ENCODE measurements around the gene RNF182. TPM values are rescaled to one million over a fixed set of nuclear protein-coding genes. Genes with fewer than 3 reads are reported as not detected.
"Not testable (repeated sequence)": the region's sequence is repeated elsewhere in the genome, so short reads cannot be mapped to it uniquely, and the experiment has no call there.

The RNF182 gene
- total RNA-seq, 1 donor = 2.9 TPM

GRCh38 chr6:14016935-14017625 is 92.3 kb downstream of the RNF182 start:
- TF ChIP-seq, protein P1, sequence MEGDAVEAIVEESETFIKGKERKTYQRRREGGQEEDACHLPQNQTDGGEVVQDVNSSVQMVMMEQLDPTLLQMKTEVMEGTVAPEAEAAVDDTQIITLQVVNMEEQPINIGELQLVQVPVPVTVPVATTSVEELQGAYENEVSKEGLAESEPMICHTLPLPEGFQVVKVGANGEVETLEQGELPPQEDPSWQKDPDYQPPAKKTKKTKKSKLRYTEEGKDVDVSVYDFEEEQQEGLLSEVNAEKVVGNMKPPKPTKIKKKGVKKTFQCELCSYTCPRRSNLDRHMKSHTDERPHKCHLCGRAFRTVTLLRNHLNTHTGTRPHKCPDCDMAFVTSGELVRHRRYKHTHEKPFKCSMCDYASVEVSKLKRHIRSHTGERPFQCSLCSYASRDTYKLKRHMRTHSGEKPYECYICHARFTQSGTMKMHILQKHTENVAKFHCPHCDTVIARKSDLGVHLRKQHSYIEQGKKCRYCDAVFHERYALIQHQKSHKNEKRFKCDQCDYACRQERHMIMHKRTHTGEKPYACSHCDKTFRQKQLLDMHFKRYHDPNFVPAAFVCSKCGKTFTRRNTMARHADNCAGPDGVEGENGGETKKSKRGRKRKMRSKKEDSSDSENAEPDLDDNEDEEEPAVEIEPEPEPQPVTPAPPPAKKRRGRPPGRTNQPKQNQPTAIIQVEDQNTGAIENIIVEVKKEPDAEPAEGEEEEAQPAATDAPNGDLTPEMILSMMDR (IDR thresholded peaks at IDR 0.05; ENCODE audit: insufficient read depth, low read length) = no peak
- H3K4me3 ChIP-seq (ENCODE audit: low read depth, low read length) = no peak overlapping the region
- peak; percentile 13 for DNase-seq (ENCODE audit: low read depth)

- TF ChIP-seq, protein P1 (IDR thresholded peaks at IDR 0.05; ENCODE audit: insufficient read depth, low read length) = no peak
- no peak overlapping the region for H3K4me3 ChIP-seq (ENCODE audit: low read depth, low read length)
- no peak for DNase-seq (ENCODE audit: low read depth)
Measured at GRCh38 chr6:14017626-14018475, 93.1 kb downstream of the RNF182 start.

DNA sequence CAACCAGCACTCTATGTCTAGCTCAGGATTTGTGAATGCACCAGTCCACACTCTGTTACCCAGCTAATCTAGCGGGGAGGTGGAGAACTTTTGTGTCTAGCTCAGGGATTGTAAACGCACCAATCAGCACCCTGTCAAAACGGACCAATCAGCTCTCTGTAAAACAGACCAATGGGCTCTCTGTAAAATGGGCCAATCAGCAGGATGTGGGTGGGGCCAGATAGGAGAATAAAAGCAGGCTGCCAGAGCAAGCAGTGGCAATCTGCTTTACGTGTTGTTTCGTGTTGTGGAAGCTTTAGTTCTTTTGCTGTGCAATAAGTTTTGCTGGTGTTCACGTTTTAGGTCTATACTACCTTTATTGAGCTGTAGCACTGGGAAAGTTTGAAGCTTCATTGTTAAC is 93.8 kb downstream of the RNF182 start:
- H3K4me3 ChIP-seq (ENCODE audit: low read depth, low read length); DNase-seq (ENCODE audit: low read depth): not testable (repeated sequence)

- H3K4me3 ChIP-seq (ENCODE audit: low read depth, low read length) = no peak overlapping the region
- no peak for DNase-seq (ENCODE audit: low read depth)
- TF ChIP-seq, protein P1 (IDR thresholded peaks at IDR 0.05; ENCODE audit: insufficient read depth, low read length) = no peak
Measured at GRCh38 chr6:14020551-14020950, 95.8 kb downstream of the RNF182 start.

DNA sequence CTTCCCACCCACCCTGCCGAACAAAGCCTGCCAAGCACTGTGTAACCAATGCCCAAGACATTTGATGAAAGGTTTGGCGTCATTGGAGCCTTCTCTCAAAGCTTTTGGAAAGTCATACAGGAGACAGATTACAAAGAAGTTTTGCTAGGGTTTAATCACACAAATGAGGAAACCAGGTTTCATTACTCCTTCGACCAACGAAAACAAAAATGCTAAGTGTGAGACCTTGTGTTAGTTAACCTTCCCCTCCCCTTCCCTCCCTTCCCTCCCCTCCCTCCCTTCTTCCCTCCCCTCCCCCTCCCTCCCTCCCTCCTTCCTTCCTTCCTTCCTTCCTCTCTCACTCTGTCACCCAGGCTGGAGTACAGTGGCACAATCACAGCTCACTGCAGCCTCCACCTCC is 96.7 kb downstream of the RNF182 start:
- no peak for DNase-seq (ENCODE audit: low read depth)
- TF ChIP-seq, protein P1 (IDR thresholded peaks at IDR 0.05; ENCODE audit: insufficient read depth, low read length) = no peak
- no peak overlapping the region for H3K4me3 ChIP-seq (ENCODE audit: low read depth, low read length)

DNA sequence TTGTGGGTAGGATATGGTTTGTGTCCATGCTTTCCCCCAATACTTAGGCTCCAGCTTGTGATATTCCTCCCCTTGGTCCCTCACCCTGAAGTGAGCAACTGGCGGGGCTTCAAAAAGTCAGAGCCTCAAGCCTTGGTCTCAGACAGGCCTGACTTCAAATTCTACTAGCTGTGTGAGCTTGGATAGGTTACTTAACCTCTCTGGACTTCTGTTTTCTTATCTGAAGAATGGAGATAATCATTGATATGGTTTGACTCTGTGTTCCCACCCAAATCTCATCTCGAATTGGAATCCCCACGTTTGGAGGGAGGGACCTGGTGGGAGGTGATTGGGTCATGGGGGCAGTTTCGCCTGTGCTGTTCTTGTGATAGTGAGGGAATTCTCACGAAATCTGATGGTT is 97.9 kb downstream of the RNF182 start:
- no peak for DNase-seq (ENCODE audit: low read depth)
- H3K4me3 ChIP-seq (ENCODE audit: low read depth, low read length) = no peak overlapping the region
- TF ChIP-seq, protein P1 (IDR thresholded peaks at IDR 0.05; ENCODE audit: insufficient read depth, low read length) = no peak

DNA sequence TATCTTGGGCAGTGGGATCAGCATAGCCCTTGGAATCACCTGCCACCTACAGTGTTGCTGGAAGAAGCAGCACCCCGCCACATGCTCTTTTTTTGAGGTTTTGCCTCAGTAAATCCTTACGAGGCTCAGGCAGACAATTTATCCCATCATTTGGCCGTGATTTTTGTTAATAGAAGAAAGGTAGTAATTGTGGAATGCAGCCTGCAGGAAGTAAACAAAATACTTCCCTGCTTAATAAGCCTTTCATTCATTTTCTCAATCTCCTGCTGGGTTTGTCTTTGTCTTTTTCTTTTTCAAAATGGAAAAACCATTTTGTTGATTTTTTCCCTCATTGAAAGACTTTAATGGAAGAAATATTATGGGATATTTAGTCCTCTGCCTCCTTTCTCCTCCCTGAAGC is 99.1 kb downstream of the RNF182 start:
- DNase-seq (ENCODE audit: low read depth) = no peak
- no peak overlapping the region for H3K4me3 ChIP-seq (ENCODE audit: low read depth, low read length)
- TF ChIP-seq, protein P1 (IDR thresholded peaks at IDR 0.05; ENCODE audit: insufficient read depth, low read length) = no peak

All from fibroblast of the aortic adventitia (primary cell).